Neural cell (in vitro differentiated cells): Measurements from ENCODE around the gene BET1. TPM values are rescaled to one million over a fixed set of nuclear protein-coding genes. Genes with fewer than 3 reads are reported as not detected.

Source experiments
- H2AFZ ChIP-seq: fragments of 200-600, 300-800 bp; sonication (generic), shearing (Covaris generic); 2 replicates; pipeline ENCODE4 v1.6.0; 2014; ENCODE audit warnings: low read depth, mild to moderate bottlenecking, antibody characterized with exemption, low read length, moderate library complexity
- H3F3A ChIP-seq: fragments of 200-600 bp; shearing (Covaris generic); 2 replicates; pipeline ENCODE4 v1.6.1; 2016; ENCODE audit warnings: mild to moderate bottlenecking, moderate library complexity, mixed read lengths, antibody characterized with exemption, low read length; ENCODE audit not compliant: insufficient read depth, poor library complexity, severe bottlenecking
- H3K27ac ChIP-seq: fragments of 200-600, 300-800 bp; sonication (generic), shearing (Covaris generic); 2 replicates; pipeline ENCODE4 v1.5.1; 2014; ENCODE audit warnings: mild to moderate bottlenecking, low read length, moderate library complexity
- H3K27me3 ChIP-seq: fragments of 300-800, 200-600 bp; sonication (generic), shearing (Covaris generic); 2 replicates; pipeline ENCODE4 v1.6.0; 2014; ENCODE audit warnings: mild to moderate bottlenecking, low read depth, low read length, moderate library complexity; ENCODE audit not compliant: insufficient read depth
- H3K36me3 ChIP-seq: fragments of 300-800, 200-600 bp; sonication (generic), shearing (Covaris generic); 2 replicates; pipeline ENCODE4 v1.5.1; 2014; ENCODE audit warnings: mild to moderate bottlenecking, antibody characterized with exemption, low read length, moderate library complexity; ENCODE audit not compliant: insufficient read depth
- H3K4me2 ChIP-seq: fragments of 300-800, 200-600 bp; sonication (generic), shearing (Covaris generic); 2 replicates; pipeline ENCODE4 v1.6.0; 2014; ENCODE audit warnings: mild to moderate bottlenecking, low read length
- H3K4me3 ChIP-seq: fragments of 300-800, 200-600 bp; sonication (generic), shearing (Covaris generic); 2 replicates; pipeline ENCODE4 v1.5.1; 2014; ENCODE audit warnings: mild to moderate bottlenecking, low read length, moderate library complexity
- H3K79me2 ChIP-seq: fragments of 200-600 bp; shearing (Covaris generic); replicated peaks from 2 replicates; pipeline ENCODE4 v1.6.0; 2014; ENCODE audit warnings: mild to moderate bottlenecking, low read length, moderate library complexity; ENCODE audit not compliant: insufficient read depth
- H3K9ac ChIP-seq: fragments of 300-800, 200-600 bp; sonication (generic), shearing (Covaris generic); 2 replicates; pipeline ENCODE4 v1.6.1; 2016; ENCODE audit warnings: mild to moderate bottlenecking, low read length, mixed read lengths
- H3K9me2 ChIP-seq: fragments of 200-600 bp; shearing (Covaris generic); 2 replicates; pipeline ENCODE4 v1.6.1; 2016; ENCODE audit warnings: mild to moderate bottlenecking, low read length, mixed read lengths; ENCODE audit not compliant: insufficient read depth
- H3K9me3 ChIP-seq: fragments of 200-600, 300-800 bp; sonication (generic), shearing (Covaris generic); 2 replicates; pipeline ENCODE4 v1.6.1; 2016; ENCODE audit warnings: mild to moderate bottlenecking, mixed run types, low read length, moderate library complexity, mixed read lengths
- H4K20me1 ChIP-seq: fragments of 200-600 bp; shearing (Covaris generic); 2 replicates; pipeline ENCODE4 v1.6.1; 2016; ENCODE audit warnings: mild to moderate bottlenecking, mixed run types; ENCODE audit not compliant: insufficient read depth
- CTCF ChIP-seq: fragments of 450-650 bp; IDR thresholded peaks from 2 replicates; pipeline ENCODE4 v1.5.1; 2014; ENCODE audit warnings: antibody characterized with exemption, mild to moderate bottlenecking, moderate library complexity; ENCODE audit not compliant: poor library complexity, severe bottlenecking
- EP300 ChIP-seq: fragments of 450-650 bp; conservative IDR thresholded peaks from 2 replicates; pipeline ENCODE4 v1.6.1; 2014; ENCODE audit warnings: antibody characterized with exemption, mild to moderate bottlenecking, moderate library complexity; ENCODE audit not compliant: poor library complexity, severe bottlenecking
- EZH2 ChIP-seq: fragments of 200-600, 300-800 bp; shearing (Covaris generic), sonication (generic); IDR thresholded peaks from 2 replicates; pipeline ENCODE4 v1.6.1; 2014; ENCODE audit warnings: antibody characterized with exemption, low read length, borderline replicate concordance, mild to moderate bottlenecking; ENCODE audit not compliant: insufficient read depth, poor library complexity, severe bottlenecking
- MXI1 ChIP-seq: fragments of 450-650 bp; conservative IDR thresholded peaks from 2 replicates; pipeline ENCODE4 v1.6.1; 2014; ENCODE audit warnings: antibody characterized with exemption, mild to moderate bottlenecking; ENCODE audit not compliant: poor library complexity, severe bottlenecking
- POLR2AphosphoS5 ChIP-seq: IDR thresholded peaks from 2 replicates; pipeline ENCODE4 v1.6.1; 2012
- RAD21 ChIP-seq: fragments of 450-650 bp; conservative IDR thresholded peaks from 2 replicates; pipeline ENCODE4 v1.6.1; 2014; ENCODE audit warnings: antibody characterized with exemption, mild to moderate bottlenecking, moderate library complexity
- REST ChIP-seq: IDR thresholded peaks from 2 replicates; pipeline ENCODE4 v1.6.1; 2012; ENCODE audit warnings: borderline replicate concordance
- SMC3 ChIP-seq: fragments of 450-650 bp; conservative IDR thresholded peaks from 2 replicates; pipeline ENCODE4 v1.6.1; 2014; ENCODE audit warnings: antibody characterized with exemption, mild to moderate bottlenecking, moderate library complexity; ENCODE audit not compliant: poor library complexity
- TAF1 ChIP-seq: IDR thresholded peaks from 2 replicates; pipeline ENCODE4 v1.6.1; 2012; ENCODE audit warnings: low read depth
- polyA plus RNA-seq: library from polyadenylated mRNA; depleted of rRNA; stranded (reverse); fragments of >200 nt; gene quantifications from 2 replicates; pipeline ENCODE4 v1.2.3, GENCODE V29; 2014

BET1 gene
- polyA plus RNA-seq, 1 donor from 2014 or later, result 49.9 TPM

GRCh38 chr7:93984024-93984423, 20.1 kb downstream of the BET1 start:
- Histone ChIP-seq H3K4me3 (no peak overlapping the region), H3K79me2 (no peaks in the 10 kb centered on the region), H3K9me2 (no peaks in the 10 kb centered on the region), H3K9me3 (no peaks in the 10 kb centered on the region), H3K9ac (no peak overlapping the region), H4K20me1 (no peaks in the 10 kb centered on the region), H3K4me2 (no peak overlapping the region), H3K27me3 (no peaks in the 10 kb centered on the region), H3F3A (no peaks in the 10 kb centered on the region), H3K27ac (no peak overlapping the region), H2AFZ (no peak overlapping the region), H3K36me3 (no peaks in the 10 kb centered on the region)
- TF ChIP-seq REST (no peak), MXI1 (no peak), RAD21 (no peak), CTCF (no peak), POLR2AphosphoS5 (no peak), SMC3 (no peak), EZH2 (no peak), TAF1 (no peak), EP300 (no peak)

GRCh38 chr7:93981480-93981874, 22.7 kb downstream of the BET1 start:
- no peak overlapping the region for H2AFZ ChIP-seq
- H3K27ac ChIP-seq, result no peak overlapping the region
- no peaks in the 10 kb centered on the region for H3K9me3 ChIP-seq
- H3K79me2 ChIP-seq, result no peaks in the 10 kb centered on the region
- H3F3A ChIP-seq, result no peaks in the 10 kb centered on the region
- no peaks in the 10 kb centered on the region for H3K27me3 ChIP-seq
- H4K20me1 ChIP-seq, result no peaks in the 10 kb centered on the region
- H3K4me2 ChIP-seq, result no peak overlapping the region
- H3K4me3 ChIP-seq, result no peak overlapping the region
- TF ChIP-seq POLR2AphosphoS5, result no peak
- TF ChIP-seq SMC3, result no peak
- no peak for TF ChIP-seq EP300
- TF ChIP-seq CTCF, result no peak
- no peak for TF ChIP-seq MXI1
- TF ChIP-seq TAF1, result no peak
- no peak for TF ChIP-seq RAD21
- no peak for TF ChIP-seq REST
- no peak overlapping the region for H3K9ac ChIP-seq
- H3K9me2 ChIP-seq, result no peaks in the 10 kb centered on the region
- H3K36me3 ChIP-seq, result no peaks in the 10 kb centered on the region
